IMR-90 (cell line): ENCODE data around the gene CIBAR2. TPM values are rescaled to one million over a fixed set of nuclear protein-coding genes. Genes with fewer than 3 reads are reported as not detected.

Experiments
- ATAC-seq: fragments of 200-7000 bp; cut with Tn5 transposase; 2 replicates; pipeline ENCODE4 v1.9.1; 2020; ENCODE audit warnings: low read depth, mild to moderate bottlenecking, moderate library complexity
- BruUV-seq: library from RNA; stranded (reverse); fragments of 400-500 nt; replicated peaks from 2 replicates; lab custom pipeline; 2021; lab: Mats Ljungman, UMichigan
- CTCF ChIA-PET: fragments of 300-600 bp; formaldehyde crosslinking; extraction: SDS; loops from one replicate; lab custom pipeline; 2021; ENCODE audit warnings: antibody characterized with exemption; lab: Yijun Ruan, JAX
- POLR2A ChIA-PET: fragments of 300-600 bp; sonication (Branson Sonifier 250); formaldehyde crosslinking; loops from one replicate; lab custom pipeline; 2022; ENCODE audit warnings: antibody characterized with exemption; ENCODE audit not compliant: unreplicated experiment; lab: Charles Lee
- DNase-seq: peaks from one replicate; pipeline ENCODE4 v3.0.0; 2013
- H2AFZ ChIP-seq: replicated peaks from 2 replicates; pipeline ENCODE3; 2013; ENCODE audit warnings: low read length, mild to moderate bottlenecking; ENCODE audit not compliant: poor library complexity
- H2AK5ac ChIP-seq: 2 replicates; pipeline ENCODE4 v1.6.1; 2013; ENCODE audit warnings: low read depth, low read length, inconsistent platforms
- H2AK9ac ChIP-seq: replicated peaks from 2 replicates; pipeline ENCODE3; 2013; ENCODE audit warnings: mild to moderate bottlenecking, low read depth, low read length, moderate library complexity; ENCODE audit not compliant: poor library complexity
- H2BK120ac ChIP-seq: 2 replicates; pipeline ENCODE4 v1.6.1; 2013; ENCODE audit warnings: low read depth, low read length, inconsistent platforms
- H2BK15ac ChIP-seq: 3 replicates; pipeline ENCODE4 v1.6.1; 2013; ENCODE audit warnings: low read depth, low read length, inconsistent platforms
- H2BK20ac ChIP-seq: 2 replicates; pipeline ENCODE4 v1.6.1; 2013; ENCODE audit warnings: low read depth, mild to moderate bottlenecking, inconsistent platforms, low read length, moderate library complexity
- H2BK5ac ChIP-seq: 2 replicates; pipeline ENCODE4 v1.6.1; 2013; ENCODE audit warnings: mild to moderate bottlenecking, low read depth, low read length, inconsistent platforms; ENCODE audit not compliant: poor library complexity, severe bottlenecking
- H3K14ac ChIP-seq: replicated peaks from 2 replicates; pipeline ENCODE4 v1.6.1; 2013; ENCODE audit warnings: low read depth, low read length, inconsistent platforms
- H3K18ac ChIP-seq: 2 replicates; pipeline ENCODE4 v1.6.1; 2013; ENCODE audit warnings: low read depth, low read length, control low read depth
- H3K23ac ChIP-seq: 2 replicates; pipeline ENCODE4 v1.6.1; 2013; ENCODE audit warnings: low read depth, low read length, inconsistent platforms
- H3K27ac ChIP-seq: 2 replicates; pipeline ENCODE4 v1.5.1; 2013; ENCODE audit warnings: mild to moderate bottlenecking, control low read depth, low read length; ENCODE audit not compliant: insufficient read depth
- H3K27me3 ChIP-seq: 2 replicates; pipeline ENCODE4 v1.6.1; 2013; ENCODE audit warnings: low read length; ENCODE audit not compliant: control insufficient read depth, insufficient read depth
- H3K36me3 ChIP-seq: 2 replicates; pipeline ENCODE4 v1.6.1; 2013; ENCODE audit warnings: low read length, mixed read lengths; ENCODE audit not compliant: control insufficient read depth, insufficient read depth
- H3K4ac ChIP-seq: 2 replicates; pipeline ENCODE4 v1.6.1; 2013; ENCODE audit warnings: low read depth, low read length, inconsistent platforms
- H3K4me1 ChIP-seq: 2 replicates; pipeline ENCODE4 v1.6.1; 2013; ENCODE audit warnings: low read length, mixed read lengths; ENCODE audit not compliant: control insufficient read depth, insufficient read depth
- H3K4me2 ChIP-seq: 2 replicates; pipeline ENCODE4 v1.6.1; 2013; ENCODE audit warnings: low read depth, mild to moderate bottlenecking, control low read depth, low read length, moderate library complexity
- H3K4me3 ChIP-seq: 2 replicates; pipeline ENCODE4 v1.5.1; 2013; ENCODE audit warnings: low read depth, mild to moderate bottlenecking, control low read depth, low read length, moderate library complexity; ENCODE audit not compliant: insufficient read depth
- H3K56ac ChIP-seq: 2 replicates; pipeline ENCODE4 v1.6.1; 2013; ENCODE audit warnings: low read length, inconsistent platforms; ENCODE audit not compliant: insufficient read depth; ENCODE audit errors: extremely low read depth
- H3K79me1 ChIP-seq, 2 experiments: 2 replicates each; pipeline ENCODE4 v1.6.1; 2013; ENCODE audit warnings: low read length in 2 of 2, inconsistent platforms in 1 of 2, low read depth in 1 of 2
- H3K9ac ChIP-seq: 2 replicates; pipeline ENCODE4 v1.6.1; 2013; ENCODE audit warnings: low read depth, low read length, control low read depth
- H3K9me1 ChIP-seq: 2 replicates; pipeline ENCODE4 v1.6.1; 2013; ENCODE audit warnings: low read length, inconsistent platforms; ENCODE audit not compliant: insufficient read depth
- H3K9me3 ChIP-seq: 2 replicates; pipeline ENCODE4 v1.6.1; 2013; ENCODE audit warnings: low read length; ENCODE audit not compliant: control insufficient read depth, insufficient read depth
- H4K20me1 ChIP-seq: 2 replicates; pipeline ENCODE4 v1.6.1; 2013; ENCODE audit warnings: low read length, inconsistent platforms; ENCODE audit not compliant: insufficient read depth
- H4K5ac ChIP-seq: 2 replicates; pipeline ENCODE4 v1.6.1; 2013; ENCODE audit warnings: mild to moderate bottlenecking, low read depth, low read length, control low read depth
- H4K8ac ChIP-seq, 2 experiments: 2 replicates each; pipeline ENCODE4 v1.6.1; 2013; ENCODE audit warnings: low read depth in 2 of 2, low read length in 2 of 2, control low read depth in 1 of 2, inconsistent platforms in 1 of 2
- H4K91ac ChIP-seq: 2 replicates; pipeline ENCODE4 v1.6.1; 2013; ENCODE audit warnings: low read depth, low read length, inconsistent platforms; ENCODE audit not compliant: insufficient read depth
- CEBPB ChIP-seq: IDR thresholded peaks from 2 replicates; pipeline ENCODE4 v1.6.1; 2012; ENCODE audit warnings: low read depth, low read length, improper control_type of control experiment
- CHD1 ChIP-seq: IDR thresholded peaks from 2 replicates; pipeline ENCODE4 v1.6.1; 2012; ENCODE audit warnings: low read depth, low read length, improper control_type of control experiment
- CTCF ChIP-seq: conservative IDR thresholded peaks from 2 replicates; pipeline ENCODE4 v1.5.1; 2012; ENCODE audit warnings: mild to moderate bottlenecking, low read depth, low read length, improper control_type of control experiment
- ELK1 ChIP-seq: fragments of 150-350 bp; IDR thresholded peaks from 2 replicates; pipeline ENCODE4 v1.6.1; 2016; ENCODE audit warnings: low read depth, mild to moderate bottlenecking, low read length, moderate library complexity, borderline replicate concordance
- FOS ChIP-seq: fragments of 150-350 bp; IDR thresholded peaks from 2 replicates; pipeline ENCODE4 v1.6.1; 2016; ENCODE audit warnings: low read depth, low read length
- MAFK ChIP-seq: IDR thresholded peaks from 2 replicates; pipeline ENCODE4 v1.6.1; 2012; ENCODE audit warnings: low read depth, low read length, improper control_type of control experiment
- MXI1 ChIP-seq: IDR thresholded peaks from 2 replicates; pipeline ENCODE4 v1.6.1; 2012; ENCODE audit warnings: low read depth, mild to moderate bottlenecking, low read length, moderate library complexity, borderline replicate concordance
- NFE2L2 ChIP-seq: fragments of 150-350 bp; IDR thresholded peaks from 2 replicates; pipeline ENCODE4 v1.6.1; 2016; ENCODE audit warnings: low read depth, mild to moderate bottlenecking, low read length
- POLR2A ChIP-seq: IDR thresholded peaks from 2 replicates; pipeline ENCODE4 v1.6.1; 2012; ENCODE audit warnings: mild to moderate bottlenecking, low read depth, low read length
- RAD21 ChIP-seq: IDR thresholded peaks from 2 replicates; pipeline ENCODE4 v1.6.1; 2012; ENCODE audit warnings: low read length, improper control_type of control experiment
- RCOR1 ChIP-seq: IDR thresholded peaks from 2 replicates; pipeline ENCODE4 v1.6.1; 2012; ENCODE audit warnings: mild to moderate bottlenecking, low read length, improper control_type of control experiment; ENCODE audit not compliant: insufficient replicate concordance
- RFX5 ChIP-seq: IDR thresholded peaks from 2 replicates; pipeline ENCODE4 v1.8.0; 2012; ENCODE audit warnings: low read depth, mild to moderate bottlenecking, low read length, moderate library complexity
- SMC3 ChIP-seq: fragments of 150-350 bp; IDR thresholded peaks from 2 replicates; pipeline ENCODE4 v1.6.1; 2016; ENCODE audit warnings: low read depth, mild to moderate bottlenecking, antibody characterized with exemption, low read length, moderate library complexity
- USF2 ChIP-seq: fragments of 150-350 bp; IDR thresholded peaks from 2 replicates; pipeline ENCODE4 v1.6.1; 2017; ENCODE audit warnings: mild to moderate bottlenecking, antibody characterized with exemption, low read length, low read depth
- WGBS, 2 experiments: methylation state at CpG; one replicate each; pipeline versions ENCODE4 v1.1.5 to v1.1.7; 2013; ENCODE audit warnings: missing lambda C conversion rate in 2 of 2; ENCODE audit not compliant: insufficient read length in 1 of 2; ENCODE audit errors: extremely low coverage in 2 of 2; 5-methylcytosine and 5-hydroxymethylcytosine counted together
- dilution Hi-C: fragments of 300-500 bp; cut with HindIII; formaldehyde crosslinking; loops from one replicate; pipeline ENCODE4 v1.14.3; 2018; ENCODE audit warnings: low sequenced_read_pairs; ENCODE audit not compliant: unreplicated experiment
- in situ Hi-C: fragments of 300-500 bp; cut with MboI; formaldehyde crosslinking; loops from 3 replicates; pipeline ENCODE4 v1.14.3; 2019; ENCODE audit warnings: low sequenced_read_pairs, inconsistent platforms, mixed read lengths
- intact Hi-C: fragments of 100-400 bp; cut with micrococcal nuclease; formaldehyde crosslinking; loops from 2 replicates; pipeline ENCODE4 v1.10.0; 2022
- polyA plus RNA-seq, 3 experiments: library from polyadenylated mRNA; depleted of rRNA; stranded (reverse); fragments of >200 nt; gene quantifications; 2 replicates each; pipeline ENCODE4 v1.2.3, GENCODE V29; 2012; ENCODE audit warnings: low replicate concordance in 1 of 3
- total RNA-seq: library from RNA; depleted of rRNA; stranded (reverse); fragments of >200 nt; gene quantifications from 2 replicates; pipeline ENCODE4 v1.2.3, GENCODE V29; 2012

Gene CIBAR2
- total and polyA plus RNA-seq, 2 of the 4 experiments (the other 2 are of a cell fraction), result 0.18 to 0.24 TPM

- Histone ChIP-seq H3K4ac (no peak overlapping the region; the same call in 1 of the 2 replicates), H4K8ac (no peak overlapping the region), H2AK5ac (no peak overlapping the region), H3K4me1 (peaks cover 10% of the 10 kb centered on the region; the same call in 1 of the 2 replicates), H4K20me1 (no peaks in the 10 kb centered on the region), H3K4me3 (no peak overlapping the region), H3K9ac (no peak overlapping the region), H3K18ac (no peak overlapping the region), H3K36me3 (no peaks in the 10 kb centered on the region), H3K4me2 (no peak overlapping the region), H2AK9ac (no peak overlapping the region), H3K56ac (no peak overlapping the region), H3K23ac (no peak overlapping the region), H4K91ac (no peak overlapping the region), H2BK5ac (no peak overlapping the region), H2BK20ac (no peak overlapping the region), H3K9me3 (peaks cover 4% of the 10 kb centered on the region; the same call in 1 of the 2 replicates), H2AFZ (no peak overlapping the region), H2BK15ac (no peak overlapping the region), H4K5ac (no peak overlapping the region), H3K9me1 (no peaks in the 10 kb centered on the region), H3K27me3 (peaks cover 4% of the 10 kb centered on the region), H3K14ac (no peak overlapping the region), H2BK120ac (no peak overlapping the region), H3K27ac (no peak overlapping the region), H3K79me1 (no peaks in the 10 kb centered on the region)
- dilution Hi-C loops, result no loop called here
- 96% methylated on average over 6 of the region's 10 CpGs; no CpG with 5 or more reads in 1 of the 2 experiments for WGBS, 2 experiments
- in situ Hi-C loops, result no loop called here
- no peak for ATAC-seq
- intact Hi-C loops, result no loop called here
- ChIA-PET CTCF (interaction anchor here (0.6 kb wide), 1 partner anchor 408 kb away, joined by 3 read pairs; no protein-coding TSS in a partner anchor), POLR2A (no interaction called here)
- DNase-seq, result no peak
- no peak for TF ChIP-seq CEBPB
- no peak for TF ChIP-seq RAD21
- no peak for TF ChIP-seq RCOR1
- no peak for TF ChIP-seq USF2
- TF ChIP-seq ELK1, result no peak
- TF ChIP-seq SMC3, result no peak
- TF ChIP-seq CHD1, result no peak
- no peak for TF ChIP-seq MAFK
- TF ChIP-seq RFX5, result no peak
- no peak for TF ChIP-seq MXI1
- TF ChIP-seq NFE2L2, result no peak
- no peak for TF ChIP-seq POLR2A
- TF ChIP-seq CTCF, result no peak
- TF ChIP-seq FOS, result no peak
- BruUV-seq, result no TSS peak
Measured at GRCh38 chr16:85145188-85145587, 32.9 kb upstream of the CIBAR2 start.
